ENCODE results near the gene IKZF2.

GRCh38 chr2:213042262-213042661 is 109.2 kb downstream of the IKZF2 start:
- TF ChIP-seq CTCF (IDR thresholded peaks at IDR 0.05 in 8 of 11, conservative IDR thresholded peaks at IDR 0.05 in 3 of 11) (no peak), POLR2AphosphoS5 (IDR thresholded peaks at IDR 0.05) (no peak)

All from spleen (tissue), 7 donors.